Measurements from ENCODE around the gene TNIK.

DNA sequence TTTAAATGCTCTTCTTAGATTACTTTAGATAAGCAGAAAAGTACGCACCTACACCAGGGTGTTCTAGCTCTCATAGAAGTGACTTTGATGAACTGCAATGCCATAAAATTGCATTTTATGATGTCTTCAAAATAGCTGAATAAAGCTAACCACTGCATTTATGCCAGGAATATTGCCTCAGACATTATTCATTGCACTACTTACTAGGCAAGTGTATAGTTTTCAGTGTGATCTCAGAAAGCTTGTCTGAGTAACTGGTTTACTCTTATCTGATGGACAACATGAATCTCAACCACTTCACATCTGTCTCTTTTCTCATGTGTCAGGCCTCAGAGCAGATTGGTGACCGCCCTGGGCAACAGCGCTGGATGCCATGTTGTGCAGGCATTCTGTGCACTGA, 314.4 kb downstream of the TNIK start:
- TF ChIP-seq, protein P1, sequence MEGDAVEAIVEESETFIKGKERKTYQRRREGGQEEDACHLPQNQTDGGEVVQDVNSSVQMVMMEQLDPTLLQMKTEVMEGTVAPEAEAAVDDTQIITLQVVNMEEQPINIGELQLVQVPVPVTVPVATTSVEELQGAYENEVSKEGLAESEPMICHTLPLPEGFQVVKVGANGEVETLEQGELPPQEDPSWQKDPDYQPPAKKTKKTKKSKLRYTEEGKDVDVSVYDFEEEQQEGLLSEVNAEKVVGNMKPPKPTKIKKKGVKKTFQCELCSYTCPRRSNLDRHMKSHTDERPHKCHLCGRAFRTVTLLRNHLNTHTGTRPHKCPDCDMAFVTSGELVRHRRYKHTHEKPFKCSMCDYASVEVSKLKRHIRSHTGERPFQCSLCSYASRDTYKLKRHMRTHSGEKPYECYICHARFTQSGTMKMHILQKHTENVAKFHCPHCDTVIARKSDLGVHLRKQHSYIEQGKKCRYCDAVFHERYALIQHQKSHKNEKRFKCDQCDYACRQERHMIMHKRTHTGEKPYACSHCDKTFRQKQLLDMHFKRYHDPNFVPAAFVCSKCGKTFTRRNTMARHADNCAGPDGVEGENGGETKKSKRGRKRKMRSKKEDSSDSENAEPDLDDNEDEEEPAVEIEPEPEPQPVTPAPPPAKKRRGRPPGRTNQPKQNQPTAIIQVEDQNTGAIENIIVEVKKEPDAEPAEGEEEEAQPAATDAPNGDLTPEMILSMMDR (IDR thresholded peaks at IDR 0.05), result no peak
- no peak for TF ChIP-seq POLR2A (IDR thresholded peaks at IDR 0.05)

Measured in stomach (tissue), 4 donors.